ENCODE results near the gene ZP1.

The ZP1 gene

DNA sequence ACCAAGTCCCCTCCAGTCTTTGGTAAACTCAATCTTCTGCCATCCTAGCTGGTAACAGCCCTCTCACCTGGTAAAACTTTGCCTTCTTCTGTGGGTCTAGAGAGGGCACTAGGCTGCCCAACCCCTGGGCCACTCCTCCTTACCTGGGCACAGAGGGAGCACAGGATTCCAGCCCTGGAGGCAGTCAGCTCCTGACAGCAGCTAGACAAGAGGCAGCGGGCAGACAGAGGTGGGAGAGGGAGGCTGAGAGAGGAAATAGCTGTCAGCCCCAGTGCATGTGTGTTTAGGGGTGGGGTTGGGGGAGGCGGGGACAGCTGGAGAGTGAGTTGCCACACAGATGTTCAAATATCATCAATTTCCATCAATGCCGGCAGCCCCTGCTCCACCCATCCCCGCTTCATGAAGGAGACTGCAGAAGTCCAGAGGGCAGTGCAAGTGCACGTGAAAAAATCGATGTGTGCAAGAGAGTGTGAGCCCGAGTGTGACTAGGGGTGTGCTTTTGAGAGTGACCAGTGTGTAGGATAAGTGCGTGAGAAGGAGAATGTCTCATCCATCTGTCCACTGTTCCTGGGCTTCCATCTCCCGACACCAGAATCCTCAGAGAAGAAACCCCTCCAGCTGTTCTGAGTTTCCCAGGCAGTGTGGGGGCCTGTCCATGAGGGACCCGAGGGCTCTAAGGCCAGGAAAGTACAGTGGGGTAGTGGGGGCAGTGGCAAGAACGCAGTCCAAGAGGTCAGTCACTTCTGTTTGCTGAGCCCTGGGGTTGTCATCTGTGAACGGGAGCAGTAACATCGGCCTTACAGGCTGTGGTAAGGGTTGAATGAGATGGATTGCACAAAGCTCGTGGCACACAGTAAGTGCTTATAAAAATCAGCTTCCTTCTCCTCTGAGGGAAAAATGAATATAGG is 11.4 kb upstream of the ZP1 start, which contains the start of gene PTGDR2:
Gene PTGDR2, minus strand, starts transcription at position 225 of the 908 bp plus-strand sequence. CDS start 2,228 bp downstream, outside the sequence.
- Histone ChIP-seq H3K27me3 (ENCODE audit: low read depth, low read length) (no peaks in the 10 kb centered on the region), H3K4me3 (ENCODE audit: low read depth in 1 of 2, low read length in 2 of 2) (peak within 1 kb of the TSS in 1 of 2 donors; percentile 11), H3K27ac (ENCODE audit: low read length) (no peak within 1 kb of the TSS)

DNA sequence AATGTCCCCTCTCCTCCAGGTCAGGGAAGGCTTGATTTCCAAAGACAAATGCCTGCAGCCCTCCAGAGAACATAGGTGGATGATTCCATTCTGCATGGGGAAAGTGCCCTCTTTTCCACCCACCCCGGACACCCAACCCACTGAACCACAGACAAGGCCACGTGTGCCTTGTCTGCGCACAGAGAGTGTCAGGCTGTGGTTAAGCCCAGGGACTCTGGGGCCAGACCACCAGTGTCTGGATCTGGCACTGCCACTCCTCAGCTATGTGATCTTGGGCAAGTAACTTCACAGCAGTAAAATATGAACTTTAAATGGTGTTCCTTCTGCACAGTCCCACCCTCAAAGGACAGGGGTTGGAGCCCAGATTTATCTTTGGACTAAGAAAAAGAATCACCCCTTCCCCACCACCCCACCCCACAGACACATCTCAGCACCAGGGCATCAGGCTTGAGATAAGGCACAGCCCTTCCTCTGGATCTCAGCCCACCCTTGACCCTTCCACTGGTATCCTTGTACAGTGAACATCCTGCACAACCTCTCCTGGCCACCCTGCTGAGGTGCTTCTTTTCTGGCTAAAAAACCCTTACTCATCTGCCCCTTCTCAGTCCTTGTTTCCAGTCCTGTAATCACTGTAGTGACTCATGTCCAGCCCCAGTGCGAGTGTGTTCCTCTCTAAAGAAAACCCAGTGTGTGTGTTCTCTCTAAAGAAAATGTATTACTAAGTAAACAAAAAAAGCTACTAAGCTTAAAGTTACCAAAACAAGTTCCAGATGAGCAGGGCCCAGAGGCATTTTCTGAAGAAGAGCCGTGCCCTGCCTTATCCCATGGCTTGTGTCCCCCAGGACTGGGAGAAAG is 9.7 kb upstream of the ZP1 start:
- Histone ChIP-seq H3K9me3 (ENCODE audit: control insufficient read depth in 1 of 2, low read length in 2 of 2) (no peaks in the 10 kb centered on the region), H3K4me1 (ENCODE audit: control insufficient read depth in 1 of 2, insufficient read depth in 2 of 2, low read length in 2 of 2) (no peaks in the 10 kb centered on the region), H3K36me3 (ENCODE audit: control insufficient read depth in 1 of 2, insufficient read depth in 2 of 2, low read length in 2 of 2) (peaks cover 0 to 5% of the 10 kb centered on the region in 2 donors), H3K27ac (ENCODE audit: low read length) (no peak overlapping the region), H3K4me3 (ENCODE audit: low read depth in 1 of 2, low read length in 2 of 2) (no peak overlapping the region), H3K27me3 (ENCODE audit: low read depth, low read length) (no peaks in the 10 kb centered on the region)

More for the DNA sequence above, 11.4 kb upstream of the ZP1 start, which contains the start of gene PTGDR2:
- peaks cover 7 to 16% of the 10 kb centered on the region in 2 donors for H3K36me3 ChIP-seq (ENCODE audit: control insufficient read depth in 1 of 2, insufficient read depth in 2 of 2, low read length in 2 of 2)
- H3K4me1 ChIP-seq (ENCODE audit: control insufficient read depth in 1 of 2, insufficient read depth in 2 of 2, low read length in 2 of 2) = no peaks in the 10 kb centered on the region
- no peaks in the 10 kb centered on the region for H3K9me3 ChIP-seq (ENCODE audit: control insufficient read depth in 1 of 2, low read length in 2 of 2)

DNA sequence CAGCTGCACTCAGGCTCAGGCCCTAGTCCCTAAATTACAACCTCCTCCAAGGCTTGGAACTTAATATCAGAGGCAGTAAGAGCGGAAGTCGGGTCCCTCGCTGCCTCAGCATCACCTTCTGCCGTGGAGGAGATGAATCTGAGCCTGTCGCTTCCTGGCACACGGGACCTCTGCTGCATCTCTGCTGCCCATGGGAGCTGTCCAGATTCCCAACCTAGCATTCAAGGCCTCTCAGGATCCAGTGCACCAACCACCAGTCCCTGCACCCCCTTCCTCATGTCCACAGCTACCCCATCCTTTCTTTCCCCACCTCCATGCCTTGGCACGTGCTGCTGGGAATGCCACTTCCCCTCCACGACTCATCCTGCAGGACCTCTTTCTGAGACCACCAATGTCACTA is 9.1 kb upstream of the ZP1 start:
- no peaks in the 10 kb centered on the region for H3K4me1 ChIP-seq (ENCODE audit: control insufficient read depth in 1 of 2, insufficient read depth in 2 of 2, low read length in 2 of 2)

DNA sequence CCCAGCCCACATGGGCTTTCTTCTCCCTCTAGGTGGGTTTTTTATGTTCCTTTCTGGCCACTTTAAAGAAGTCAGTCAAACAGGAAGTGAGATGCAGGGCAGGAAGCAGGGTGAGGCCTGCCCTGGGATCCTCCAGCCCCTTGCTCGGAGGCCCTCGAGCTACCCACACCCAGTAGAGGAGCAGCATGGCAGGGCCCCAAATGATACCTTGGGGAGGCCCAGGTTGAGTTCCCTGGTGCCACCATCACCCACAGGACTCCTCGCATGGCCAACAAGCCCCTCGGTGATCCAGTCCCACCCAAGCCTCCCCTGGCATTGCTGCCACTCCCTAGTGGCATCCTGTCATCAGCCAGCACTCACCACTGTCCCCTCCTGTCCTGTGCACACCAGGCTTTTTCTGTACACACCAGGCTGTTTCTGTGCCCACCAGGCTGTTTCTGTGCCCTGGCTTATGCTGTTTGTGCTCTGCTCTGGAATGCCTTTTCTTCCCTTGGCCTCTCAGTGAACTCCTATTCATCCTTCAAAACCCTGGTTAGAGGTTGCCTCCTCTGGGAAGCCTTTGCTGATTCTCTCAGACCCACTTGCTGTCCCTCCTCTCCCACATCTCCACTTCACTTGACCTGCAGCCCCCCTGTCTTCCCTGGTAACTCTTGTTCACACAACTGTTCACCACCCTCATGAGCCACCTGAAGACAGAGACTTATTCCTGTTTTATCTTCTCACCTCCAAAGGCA is 8.4 kb upstream of the ZP1 start:
- no peak overlapping the region for H3K27ac ChIP-seq (ENCODE audit: low read length)
- H3K27me3 ChIP-seq (ENCODE audit: low read depth, low read length) = no peaks in the 10 kb centered on the region
- no peaks in the 10 kb centered on the region for H3K9me3 ChIP-seq (ENCODE audit: control insufficient read depth in 1 of 2, low read length in 2 of 2)
- no peaks in the 10 kb centered on the region for H3K36me3 ChIP-seq (ENCODE audit: control insufficient read depth in 1 of 2, insufficient read depth in 2 of 2, low read length in 2 of 2)
- H3K4me1 ChIP-seq (ENCODE audit: control insufficient read depth in 1 of 2, insufficient read depth in 2 of 2, low read length in 2 of 2) = no peaks in the 10 kb centered on the region
- no peak overlapping the region for H3K4me3 ChIP-seq (ENCODE audit: low read depth in 1 of 2, low read length in 2 of 2)

More for the DNA sequence above, 9.1 kb upstream of the ZP1 start:
- Histone ChIP-seq H3K9me3 (ENCODE audit: control insufficient read depth in 1 of 2, low read length in 2 of 2) (no peaks in the 10 kb centered on the region), H3K27ac (ENCODE audit: low read length) (no peak overlapping the region), H3K27me3 (ENCODE audit: low read depth, low read length) (no peaks in the 10 kb centered on the region), H3K36me3 (ENCODE audit: control insufficient read depth in 1 of 2, insufficient read depth in 2 of 2, low read length in 2 of 2) (peaks cover 0 to 3% of the 10 kb centered on the region in 2 donors), H3K4me3 (ENCODE audit: low read depth in 1 of 2, low read length in 2 of 2) (no peak overlapping the region)

DNA sequence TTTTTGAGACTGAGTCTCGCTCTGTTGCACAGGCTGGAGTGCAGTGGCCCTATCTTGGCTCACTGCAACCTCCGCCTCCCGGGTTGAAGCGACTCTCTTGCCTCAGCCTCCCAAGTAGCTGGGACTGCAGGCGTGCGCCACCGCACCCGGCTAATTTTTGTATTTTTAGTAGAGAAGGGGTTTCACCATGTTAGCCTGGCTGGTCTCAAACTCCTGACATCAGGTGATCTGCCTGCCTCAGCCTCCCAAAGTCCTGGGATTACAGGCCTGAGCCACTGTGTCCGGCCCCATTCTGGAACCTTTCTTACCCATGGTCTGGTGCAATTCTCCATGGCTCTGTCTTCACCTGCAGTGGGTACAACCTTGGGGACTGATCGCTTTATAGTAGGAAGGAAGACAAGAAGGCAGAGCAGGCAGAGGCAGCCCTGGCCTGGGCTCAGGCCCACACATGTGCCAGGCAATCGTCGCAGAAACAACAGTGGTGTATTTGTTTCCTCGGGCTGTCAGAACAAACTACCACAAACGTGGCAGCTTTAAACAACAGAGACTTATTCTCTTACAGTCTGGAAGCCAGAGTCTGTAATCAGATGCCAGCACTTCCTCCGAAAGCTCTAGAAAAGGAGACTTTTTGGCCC is 7.6 kb upstream of the ZP1 start:
- Histone ChIP-seq H3K4me3 (ENCODE audit: low read depth in 1 of 2, low read length in 2 of 2) (no peak overlapping the region), H3K27me3 (ENCODE audit: low read depth, low read length) (no peaks in the 10 kb centered on the region), H3K36me3 (ENCODE audit: control insufficient read depth in 1 of 2, insufficient read depth in 2 of 2, low read length in 2 of 2) (no peaks in the 10 kb centered on the region), H3K4me1 (ENCODE audit: control insufficient read depth in 1 of 2, insufficient read depth in 2 of 2, low read length in 2 of 2) (no peaks in the 10 kb centered on the region), H3K27ac (ENCODE audit: low read length) (no peak overlapping the region), H3K9me3 (ENCODE audit: control insufficient read depth in 1 of 2, low read length in 2 of 2) (no peaks in the 10 kb centered on the region)

DNA sequence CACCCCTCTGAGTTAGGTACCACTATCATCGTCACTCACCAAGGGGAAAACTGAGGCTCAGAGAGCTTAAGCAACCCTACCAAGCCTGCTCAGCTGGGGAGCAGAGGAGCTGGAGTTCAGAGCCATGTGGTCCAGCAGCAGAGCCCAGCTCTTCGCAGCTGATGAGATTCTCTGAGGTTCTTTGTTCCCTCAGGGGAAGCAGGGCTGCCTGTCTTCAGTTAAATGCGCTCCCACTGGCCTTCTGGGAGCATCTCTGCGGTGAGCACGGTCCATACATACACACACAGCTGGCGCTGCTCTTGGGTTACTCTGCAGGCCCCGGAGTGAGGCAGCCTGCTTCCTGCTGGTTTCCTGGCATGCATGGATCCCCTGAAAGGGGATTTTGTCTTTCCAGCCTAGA is 6.4 kb upstream of the ZP1 start:
- no peaks in the 10 kb centered on the region for H3K4me1 ChIP-seq (ENCODE audit: control insufficient read depth in 1 of 2, insufficient read depth in 2 of 2, low read length in 2 of 2)
- H3K27ac ChIP-seq (ENCODE audit: low read length) = no peak overlapping the region
- H3K4me3 ChIP-seq (ENCODE audit: low read depth in 1 of 2, low read length in 2 of 2) = no peak overlapping the region
- H3K27me3 ChIP-seq (ENCODE audit: low read depth, low read length) = no peaks in the 10 kb centered on the region
- H3K36me3 ChIP-seq (ENCODE audit: control insufficient read depth in 1 of 2, insufficient read depth in 2 of 2, low read length in 2 of 2) = no peaks in the 10 kb centered on the region
- H3K9me3 ChIP-seq (ENCODE audit: control insufficient read depth in 1 of 2, low read length in 2 of 2) = no peaks in the 10 kb centered on the region

DNA sequence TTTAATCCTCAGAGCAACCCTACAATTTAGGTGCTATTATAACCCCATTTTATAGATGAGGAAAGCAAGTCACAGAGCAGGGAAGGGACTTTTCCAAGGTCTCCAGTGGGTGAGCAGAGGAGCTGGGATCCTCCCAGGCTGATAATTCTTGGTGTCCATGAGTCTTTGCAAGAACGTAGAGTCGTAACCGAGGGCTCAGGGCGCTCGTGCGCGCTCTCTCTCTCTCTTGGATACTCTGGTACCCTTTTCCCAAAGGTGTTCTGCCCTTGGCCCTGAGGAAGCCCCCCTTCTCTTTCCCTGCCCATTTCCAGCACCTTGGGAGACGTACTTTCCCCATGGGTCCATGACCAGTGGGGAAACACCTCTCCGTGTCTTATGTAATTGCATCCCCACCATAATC is 5.2 kb upstream of the ZP1 start:
- no peaks in the 10 kb centered on the region for H3K36me3 ChIP-seq (ENCODE audit: control insufficient read depth in 1 of 2, insufficient read depth in 2 of 2, low read length in 2 of 2)
- no peaks in the 10 kb centered on the region for H3K27me3 ChIP-seq (ENCODE audit: low read depth, low read length)
- no peak overlapping the region for H3K27ac ChIP-seq (ENCODE audit: low read length)
- no peaks in the 10 kb centered on the region for H3K4me1 ChIP-seq (ENCODE audit: control insufficient read depth in 1 of 2, insufficient read depth in 2 of 2, low read length in 2 of 2)
- no peaks in the 10 kb centered on the region for H3K9me3 ChIP-seq (ENCODE audit: control insufficient read depth in 1 of 2, low read length in 2 of 2)
- H3K4me3 ChIP-seq (ENCODE audit: low read depth in 1 of 2, low read length in 2 of 2) = no peak overlapping the region

DNA sequence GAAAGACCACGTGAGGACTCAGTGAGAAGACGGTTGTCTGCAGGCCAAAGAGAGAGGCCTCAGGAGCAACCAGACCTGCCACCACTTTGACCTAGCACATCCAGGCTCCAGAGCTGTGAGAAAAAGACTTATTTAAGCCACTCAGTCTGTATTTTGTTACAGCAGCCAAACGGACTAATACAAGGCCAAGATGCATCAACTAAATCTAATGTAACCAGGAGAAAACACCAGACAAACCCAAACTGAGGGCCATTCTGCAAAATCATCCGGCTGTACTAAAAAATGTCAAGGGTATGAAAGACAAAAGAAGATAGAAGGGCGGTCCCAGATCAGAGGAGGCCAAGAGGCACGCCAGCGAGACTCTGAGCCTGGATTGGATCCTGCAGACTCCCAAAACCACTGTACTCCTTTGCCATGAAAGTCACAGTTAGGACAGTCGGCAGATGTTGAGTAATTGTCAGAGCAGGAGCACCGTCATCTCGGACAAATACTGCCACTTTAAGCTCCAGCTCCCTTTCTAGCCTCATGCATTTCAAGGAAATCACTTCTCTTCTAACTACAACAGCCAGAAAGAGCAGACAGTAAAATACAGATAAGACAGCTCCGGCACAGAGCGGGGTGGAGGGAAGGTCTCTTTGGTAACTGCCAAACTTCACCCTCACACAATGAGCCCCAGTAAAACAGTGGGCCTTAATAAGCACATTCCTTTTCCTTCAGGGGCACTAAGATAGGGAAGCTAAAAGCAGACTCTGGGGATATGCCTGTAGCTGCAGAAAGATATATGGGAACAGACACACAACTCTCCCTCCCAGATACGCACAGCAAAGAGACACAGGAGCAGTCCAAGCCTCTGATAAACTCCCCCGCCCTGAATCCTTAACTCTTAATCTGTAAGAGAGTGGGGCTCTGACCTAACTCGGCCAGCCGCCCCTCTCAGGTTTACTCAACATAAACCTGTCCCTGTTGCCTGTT is 3.5 kb upstream of the ZP1 start:
- Histone ChIP-seq H3K4me1 (ENCODE audit: control insufficient read depth in 1 of 2, insufficient read depth in 2 of 2, low read length in 2 of 2) (no peaks in the 10 kb centered on the region), H3K27ac (ENCODE audit: low read length) (no peak overlapping the region), H3K36me3 (ENCODE audit: control insufficient read depth in 1 of 2, insufficient read depth in 2 of 2, low read length in 2 of 2) (no peaks in the 10 kb centered on the region), H3K4me3 (ENCODE audit: low read depth in 1 of 2, low read length in 2 of 2) (no peak overlapping the region), H3K9me3 (ENCODE audit: control insufficient read depth in 1 of 2, low read length in 2 of 2) (no peaks in the 10 kb centered on the region), H3K27me3 (ENCODE audit: low read depth, low read length) (no peaks in the 10 kb centered on the region)

DNA sequence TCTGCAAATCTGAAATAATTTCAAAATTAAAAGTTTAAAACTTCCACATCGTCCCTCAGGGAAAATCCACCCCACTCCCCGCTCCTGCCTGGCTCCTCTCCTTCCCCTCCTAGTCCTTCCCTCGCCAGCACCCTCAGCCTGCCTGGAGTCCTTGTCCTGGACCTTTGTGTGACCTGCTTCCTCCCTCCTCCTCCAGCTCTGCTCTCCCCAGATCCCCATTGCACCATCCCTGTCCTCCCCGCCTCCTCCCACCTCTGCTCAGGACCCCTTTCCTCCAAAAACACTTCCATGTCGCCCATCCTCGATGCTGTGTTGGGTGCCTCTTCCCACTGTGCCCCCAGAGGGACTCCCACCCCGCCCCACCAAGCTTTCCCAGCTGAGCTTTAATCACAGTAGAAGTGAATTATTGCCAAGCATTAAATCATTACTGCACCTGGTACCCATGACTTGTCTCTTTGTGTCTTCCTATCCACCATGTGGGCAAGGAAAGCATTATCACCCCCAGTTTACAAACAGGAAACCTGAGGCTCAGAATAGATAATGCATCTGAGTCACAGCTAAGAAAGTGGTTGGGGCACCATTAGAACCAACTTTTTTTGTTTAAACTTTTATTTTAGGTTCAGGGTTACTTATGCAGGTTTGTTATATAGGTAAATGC is 2.4 kb upstream of the ZP1 start:
- Histone ChIP-seq H3K27ac (ENCODE audit: low read length) (no peak overlapping the region), H3K27me3 (ENCODE audit: low read depth, low read length) (no peaks in the 10 kb centered on the region), H3K4me1 (ENCODE audit: control insufficient read depth in 1 of 2, insufficient read depth in 2 of 2, low read length in 2 of 2) (no peaks in the 10 kb centered on the region), H3K9me3 (ENCODE audit: control insufficient read depth in 1 of 2, low read length in 2 of 2) (no peaks in the 10 kb centered on the region), H3K36me3 (ENCODE audit: control insufficient read depth in 1 of 2, insufficient read depth in 2 of 2, low read length in 2 of 2) (no peaks in the 10 kb centered on the region), H3K4me3 (ENCODE audit: low read depth in 1 of 2, low read length in 2 of 2) (no peak overlapping the region)
